Endothelial cell of umbilical vein (primary cell): ENCODE data around the gene PIGM. TPM values are rescaled to one million over a fixed set of nuclear protein-coding genes. Genes with fewer than 3 reads are reported as not detected.

Experiments used
- BruUV-seq: library from RNA; stranded (reverse); fragments of 400-500 nt; replicated peaks from 2 replicates; lab custom pipeline; 2021; lab: Mats Ljungman, UMichigan
- CTCF ChIA-PET: fragments of 300-600, 350-600 bp; sonication (Branson Sonifier 250); formaldehyde crosslinking; loops from one replicate; lab custom pipeline; 2021; ENCODE audit warnings: antibody characterized with exemption, inconsistent platforms; lab: Charles Lee
- POLR2A ChIA-PET: fragments of 300-600, 350-600 bp; sonication (Branson Sonifier 250); formaldehyde crosslinking; loops from one replicate; lab custom pipeline; 2021; ENCODE audit warnings: antibody characterized with exemption, inconsistent platforms; lab: Charles Lee
- DNase-seq: peaks from one replicate; pipeline ENCODE4 v3.0.0-alpha.2; 2011; ENCODE audit warnings: low read depth, low spot score
- FAIRE-seq: peaks from 2 replicates; lab custom pipeline; 2011; peaks lifted over from hg19 to GRCh38; lab: Jason Lieb, UNC
- H2AFZ ChIP-seq: 2 replicates; pipeline ENCODE4 v1.6.0; 2012; ENCODE audit warnings: low read depth, low read length, control low read depth, inconsistent platforms
- H3K27ac ChIP-seq: 2 replicates; pipeline ENCODE4 v1.5.1; 2011; ENCODE audit warnings: low read depth, mild to moderate bottlenecking, control low read depth, low read length, moderate library complexity; ENCODE audit not compliant: insufficient read depth
- H3K27me3 ChIP-seq, 2 experiments: 2 replicates each; pipeline versions ENCODE4 v1.6.0 to v1.6.1; 2011; ENCODE audit warnings: low read length in 2 of 2, mixed read lengths in 1 of 2; ENCODE audit not compliant: control insufficient read depth in 2 of 2, insufficient read depth in 2 of 2
- H3K36me3 ChIP-seq, 2 experiments: 2 replicates in 1 of 2; 3 replicates in 1 of 2; pipeline ENCODE4 v1.5.1; 2011; ENCODE audit warnings: low read length in 2 of 2, mild to moderate bottlenecking in 1 of 2, moderate library complexity in 1 of 2; ENCODE audit not compliant: control insufficient read depth in 2 of 2, insufficient read depth in 2 of 2; ENCODE audit errors: extremely low read depth in 1 of 2
- H3K4me1 ChIP-seq: 3 replicates; pipeline ENCODE4 v1.5.1; 2011; ENCODE audit warnings: mild to moderate bottlenecking, low read length; ENCODE audit not compliant: control insufficient read depth, insufficient read depth; ENCODE audit errors: extremely low read depth
- H3K4me2 ChIP-seq: 2 replicates; pipeline ENCODE4 v1.6.1; 2011; ENCODE audit warnings: low read length, control low read depth, mixed read lengths; ENCODE audit not compliant: insufficient read depth
- H3K4me3 ChIP-seq, 3 experiments: fragments of 200-600 bp in 1 of 3; sonication (generic), shearing (Covaris generic) in 1 of 3; replicated peaks in 1 of 3; 2 replicates each; pipeline ENCODE4 v1.5.1; 2011 to 2016; ENCODE audit warnings: control low read depth in 3 of 3, low read length in 3 of 3, mild to moderate bottlenecking in 2 of 3, inconsistent platforms in 1 of 3, low read depth in 1 of 3, moderate library complexity in 1 of 3; ENCODE audit not compliant: insufficient read depth in 1 of 3
- H3K79me2 ChIP-seq: 2 replicates; pipeline ENCODE4 v1.6.0; 2012; ENCODE audit warnings: low read length, inconsistent platforms; ENCODE audit not compliant: control insufficient read depth, insufficient read depth
- H3K9ac ChIP-seq: replicated peaks from 2 replicates; pipeline ENCODE3; 2011; ENCODE audit warnings: low read length, control low read depth; ENCODE audit not compliant: insufficient read depth; ENCODE audit errors: extremely low read depth
- H3K9me1 ChIP-seq: replicated peaks from 3 replicates; pipeline ENCODE4 v1.6.0; 2011; ENCODE audit warnings: mild to moderate bottlenecking, low read length; ENCODE audit not compliant: control insufficient read depth, insufficient read depth; ENCODE audit errors: extremely low read depth
- H3K9me3 ChIP-seq: replicated peaks from 2 replicates; pipeline ENCODE4 v1.5.1; 2012; ENCODE audit warnings: low read length, inconsistent platforms; ENCODE audit not compliant: control insufficient read depth, insufficient read depth
- H4K20me1 ChIP-seq: replicated peaks from 2 replicates; pipeline ENCODE3; 2011; ENCODE audit warnings: mild to moderate bottlenecking, low read length; ENCODE audit not compliant: control insufficient read depth, insufficient read depth; ENCODE audit errors: extremely low read depth
- CTCF ChIP-seq, 2 donors: IDR thresholded peaks; 1 replicate in 1 of 2; 2 replicates in 1 of 2; pipeline ENCODE4 v1.5.1; 2011; ENCODE audit warnings: low read length in 2 of 2, mild to moderate bottlenecking in 2 of 2, moderate library complexity in 2 of 2, control low read depth in 1 of 2, inconsistent platforms in 1 of 2, low read depth in 1 of 2; ENCODE audit not compliant: insufficient read depth in 1 of 2; ENCODE audit errors: extremely low read depth in 1 of 2
- FOS ChIP-seq: IDR thresholded peaks from 2 replicates; pipeline ENCODE4 v1.6.1; 2011; ENCODE audit warnings: mild to moderate bottlenecking, low read length, moderate library complexity, borderline replicate concordance; ENCODE audit not compliant: insufficient read depth
- GATA2 ChIP-seq: IDR thresholded peaks from 2 replicates; pipeline ENCODE4 v1.7.0; 2011; ENCODE audit warnings: low read depth, mild to moderate bottlenecking, moderate library complexity, mixed read lengths, low read length; ENCODE audit not compliant: insufficient read length, insufficient read depth
- JUN ChIP-seq: IDR thresholded peaks from 2 replicates; pipeline ENCODE4 v1.6.1; 2011; ENCODE audit warnings: borderline replicate concordance, low read depth; ENCODE audit not compliant: insufficient read length, insufficient read depth
- MYC ChIP-seq: IDR thresholded peaks from one replicate; pipeline ENCODE4 v1.6.1; 2011; ENCODE audit warnings: mild to moderate bottlenecking, low read depth, low read length
- POLR2A ChIP-seq: IDR thresholded peaks from 2 replicates; pipeline ENCODE4 v1.6.1; 2012; ENCODE audit warnings: low read depth, mild to moderate bottlenecking, control low read depth, low read length
- POLR2AphosphoS5 ChIP-seq: IDR thresholded peaks from 2 replicates; pipeline ENCODE4 v1.6.1; 2012; ENCODE audit warnings: low read depth, mild to moderate bottlenecking, control low read depth, low read length, moderate library complexity; ENCODE audit not compliant: insufficient read depth
- dilution Hi-C: fragments of 300-500 bp; cut with MboI; formaldehyde crosslinking; loops from one replicate; pipeline ENCODE4 v1.15.0; 2019; ENCODE audit warnings: low sequenced_read_pairs; ENCODE audit not compliant: extremely low pct_ligation_motif_present
- intact Hi-C: fragments of 100-400 bp; cut with micrococcal nuclease; formaldehyde crosslinking; loops from one replicate; pipeline ENCODE4 v1.10.0; 2022
- polyA plus RNA-seq, 4 experiments: library from polyadenylated mRNA; depleted of rRNA in 3 of 4; stranded (reverse) in 3 of 4; unstranded in 1 of 4; fragments of >200 nt; gene quantifications; 2 replicates each; pipeline versions ENCODE4 v1.2.1 to v1.2.3, GENCODE V29; 2011 to 2012; ENCODE audit warnings: missing spikeins in 1 of 4
- total RNA-seq: library from RNA; stranded (reverse); gene quantifications from 2 replicates; pipeline ENCODE4 v1.2.3, GENCODE V29; 2021
- TF ChIP-seq, protein P1 (sequence below): IDR thresholded peaks from 2 replicates; pipeline ENCODE4 v1.6.1; 2011; ENCODE audit not compliant: insufficient read depth, insufficient read length

PIGM gene
- total and polyA plus RNA-seq, 2 donors (not counting 3 experiments of a cell fraction or from before 2014, with no cell fraction given) = 3.4 to 5.4 TPM

DNA sequence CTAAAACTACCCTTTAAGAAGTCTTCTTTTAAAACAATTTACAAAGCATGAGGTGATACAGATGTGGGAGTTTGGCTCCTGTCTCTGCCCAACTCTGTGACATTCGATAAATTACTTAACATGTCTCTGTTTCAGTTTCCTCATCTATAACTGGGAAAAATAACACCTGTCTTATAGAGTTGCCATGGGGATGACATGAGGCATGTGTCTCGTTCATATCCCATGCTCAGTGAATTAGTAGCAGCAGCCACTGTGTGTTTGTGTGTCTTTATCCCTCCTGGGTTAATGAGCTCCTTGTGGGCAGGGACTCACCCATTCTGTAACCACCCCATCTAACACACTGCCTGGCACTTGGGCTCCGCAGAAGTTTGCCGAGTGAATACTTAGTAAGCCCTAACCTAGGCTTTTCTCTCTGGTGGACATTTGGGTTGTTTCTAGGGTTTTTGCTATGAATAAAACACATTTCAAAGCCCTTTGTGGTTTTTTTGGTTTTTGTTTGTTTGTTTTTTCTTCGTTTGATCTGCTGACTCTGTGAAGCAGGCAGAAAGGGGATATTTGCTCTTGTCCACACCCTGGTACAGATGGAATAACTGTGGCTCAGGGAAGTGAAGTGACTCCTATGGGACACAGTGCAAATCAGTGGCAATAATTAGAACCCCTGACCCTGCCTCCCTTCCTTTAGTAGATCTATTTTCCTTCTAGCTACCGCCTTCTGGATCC lies 48.8 kb upstream of the PIGM start:
- H3K4me3 ChIP-seq = no peak overlapping the region
- H3K79me2 ChIP-seq = no peaks in the 10 kb centered on the region
- no peak overlapping the region for H3K9ac ChIP-seq
- no peaks in the 10 kb centered on the region for H3K9me3 ChIP-seq
- intact Hi-C loops = no loop called here
- FAIRE-seq = no peak
- no peaks in the 10 kb centered on the region for H3K4me1 ChIP-seq
- no peak overlapping the region for H3K4me2 ChIP-seq
- H2AFZ ChIP-seq = no peak overlapping the region
- no TSS peak for BruUV-seq
- peaks cover 50 to 63% of the 10 kb centered on the region in 2 experiments for H3K27me3 ChIP-seq
- DNase-seq = no peak
- H3K36me3 ChIP-seq = no peaks in the 10 kb centered on the region
- H3K27ac ChIP-seq = no peak overlapping the region
- H3K9me1 ChIP-seq = no peaks in the 10 kb centered on the region
- H4K20me1 ChIP-seq = no peaks in the 10 kb centered on the region
- CTCF ChIA-PET = interaction anchor here (0.6 to 4.2 kb wide), 12 partner anchors 13 to 296 kb away, joined by 3 to 37 read pairs (median 5); partner anchors contain the start of genes IGSF8 and KCNJ10
- TF ChIP-seq, protein P1, sequence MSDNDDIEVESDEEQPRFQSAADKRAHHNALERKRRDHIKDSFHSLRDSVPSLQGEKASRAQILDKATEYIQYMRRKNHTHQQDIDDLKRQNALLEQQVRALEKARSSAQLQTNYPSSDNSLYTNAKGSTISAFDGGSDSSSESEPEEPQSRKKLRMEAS = no peak
- TF ChIP-seq MYC (no peak), FOS (no peak), POLR2A (no peak), JUN (no peak), CTCF (IDR thresholded peaks at IDR 0.05; ENCODE audit: extremely low read depth in 1 of 2, insufficient read depth in 1 of 2, low read depth in 1 of 2, low read length in 2 of 2) (no peak), POLR2AphosphoS5 (no peak), GATA2 (no peak)
- dilution Hi-C loops = no loop called here
- POLR2A ChIA-PET = no interaction called here
